GM18498 (cell line): Measurements from ENCODE around the gene HOTAIR.

ENCODE experiments used
- ATAC-seq: cut with Tn5 transposase; IDR thresholded peaks from one replicate; pipeline ENCODE4 v1.9.1; 2021; ENCODE audit warnings: mild to moderate bottlenecking, moderate library complexity; ENCODE audit not compliant: unreplicated experiment

HOTAIR gene

DNA sequence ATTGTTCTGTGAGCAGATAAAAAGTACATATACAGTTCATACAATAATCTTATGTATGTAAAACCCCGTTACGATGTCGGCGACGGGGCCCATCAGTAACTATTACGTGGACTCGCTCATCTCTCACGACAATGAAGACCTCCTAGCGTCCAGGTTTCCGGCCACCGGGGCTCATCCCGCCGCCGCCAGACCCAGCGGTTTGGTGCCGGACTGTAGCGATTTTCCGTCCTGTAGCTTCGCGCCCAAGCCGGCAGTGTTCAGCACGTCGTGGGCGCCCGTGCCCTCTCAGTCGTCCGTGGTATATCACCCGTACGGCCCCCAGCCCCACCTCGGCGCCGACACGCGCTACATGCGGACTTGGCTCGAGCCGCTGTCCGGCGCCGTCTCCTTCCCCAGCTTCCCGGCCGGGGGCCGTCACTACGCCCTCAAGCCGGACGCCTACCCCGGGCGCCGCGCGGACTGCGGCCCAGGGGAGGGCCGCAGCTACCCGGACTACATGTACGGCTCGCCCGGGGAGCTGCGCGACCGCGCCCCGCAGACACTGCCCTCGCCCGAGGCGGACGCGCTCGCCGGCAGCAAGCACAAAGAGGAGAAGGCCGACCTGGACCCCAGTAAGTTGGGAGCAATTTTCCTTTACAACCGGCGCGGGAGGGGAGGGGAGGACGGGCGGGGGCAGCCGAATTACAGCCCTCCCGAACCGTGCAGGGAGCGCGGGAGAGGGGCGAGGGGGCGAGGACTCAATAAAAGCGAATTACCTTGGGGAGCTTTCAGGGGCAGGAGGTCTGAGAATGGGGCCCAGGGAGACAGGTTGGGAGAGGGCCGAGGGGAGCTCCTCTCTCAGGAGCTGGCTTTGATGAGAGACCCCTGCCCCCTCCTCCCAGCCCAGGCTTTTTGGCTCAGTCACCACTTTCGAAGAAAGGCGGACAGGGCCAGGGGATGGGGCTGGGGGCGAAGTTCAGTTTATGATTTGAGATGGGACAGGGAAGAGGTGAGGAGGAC lies 25.7 kb upstream of the HOTAIR start, which contains the start of gene HOXC9:
TSS of gene HOXC9 (plus strand) at position 46 of the 999 bp plus-strand sequence. CDS start at position 74, 28 bp downstream.
- no peak for ATAC-seq

DNA sequence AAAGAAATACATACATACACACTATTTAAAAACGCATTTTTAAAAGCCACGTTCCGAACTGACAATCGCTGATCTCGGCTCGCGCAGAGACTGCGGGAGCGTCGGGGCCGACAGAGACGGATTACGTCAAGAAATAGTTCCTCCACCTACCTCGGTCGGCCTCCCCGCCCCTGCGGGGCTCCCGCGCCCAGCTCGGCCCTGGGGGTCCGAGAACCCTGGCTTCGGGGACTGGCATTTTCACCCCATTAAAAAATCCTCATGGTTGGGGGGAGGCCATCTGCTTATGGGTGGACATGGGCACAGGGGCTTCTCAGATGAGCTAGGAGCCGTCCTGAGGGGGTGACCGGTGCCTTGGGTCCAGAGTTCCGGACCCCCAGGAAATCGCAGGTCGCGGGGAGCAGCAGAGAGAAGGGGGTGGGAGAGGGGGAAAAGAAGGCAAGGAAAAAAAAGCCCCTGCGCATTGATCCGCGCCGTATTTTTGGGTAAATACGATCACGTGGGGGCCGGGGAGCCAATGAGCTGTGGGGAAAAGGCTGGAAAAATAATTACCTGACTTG lies 24.9 kb upstream of the HOTAIR start:
- no peak for ATAC-seq

DNA sequence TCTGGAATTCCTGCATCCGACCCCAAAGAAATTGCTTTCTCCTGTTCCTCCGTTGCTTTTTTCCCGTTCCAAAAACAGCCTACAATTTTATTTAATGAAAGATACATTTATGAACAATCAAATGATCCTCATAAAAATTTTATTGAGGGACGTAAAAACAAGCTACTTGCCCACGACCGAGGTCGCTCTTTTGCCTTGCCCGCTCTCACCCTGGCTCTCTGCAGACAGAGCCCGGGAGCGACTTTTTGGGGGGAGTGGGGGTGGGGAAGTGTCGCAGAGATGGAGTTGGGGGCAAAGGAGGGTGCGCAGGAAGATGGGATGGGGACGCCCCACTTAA lies 24.1 kb upstream of the HOTAIR start:
- ATAC-seq = no peak

DNA sequence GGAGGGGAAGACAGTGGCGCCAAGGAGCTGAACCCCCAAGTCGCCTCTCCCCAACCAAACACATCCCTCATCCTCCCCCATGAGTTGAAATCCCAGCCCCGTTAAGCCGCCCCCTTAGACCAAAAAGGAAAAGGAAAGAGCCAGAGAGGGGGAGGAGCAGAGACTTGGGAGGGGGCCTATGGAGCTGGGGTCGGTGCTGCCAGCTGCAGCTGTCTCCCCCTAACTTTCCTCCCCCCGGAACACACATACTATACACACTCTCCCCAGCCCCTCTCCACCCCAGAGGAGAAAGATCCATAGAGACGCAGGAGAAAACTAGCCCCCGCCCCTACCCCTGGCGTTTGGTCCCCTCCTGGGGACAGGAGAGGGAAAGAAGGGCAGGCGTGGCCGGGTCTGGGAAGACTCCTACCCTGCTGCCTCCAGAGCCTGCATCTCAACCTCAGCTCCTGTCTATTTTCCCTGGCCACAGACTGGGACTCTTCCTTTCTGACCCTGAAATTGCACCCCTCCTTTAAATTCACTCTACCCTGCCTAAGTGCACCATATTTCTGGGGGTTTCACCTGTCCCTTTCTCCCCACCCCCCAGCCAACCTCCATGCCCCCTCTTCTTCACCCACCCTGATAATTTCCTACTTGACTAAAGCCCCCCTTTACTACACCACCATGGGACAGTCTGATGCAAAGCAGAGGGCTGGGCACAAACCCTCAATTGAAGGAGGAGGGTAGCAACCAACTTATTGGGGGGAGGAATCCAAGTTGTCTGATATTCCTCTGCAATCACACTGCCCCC lies 23.6 kb upstream of the HOTAIR start:
- ATAC-seq = no peak

DNA sequence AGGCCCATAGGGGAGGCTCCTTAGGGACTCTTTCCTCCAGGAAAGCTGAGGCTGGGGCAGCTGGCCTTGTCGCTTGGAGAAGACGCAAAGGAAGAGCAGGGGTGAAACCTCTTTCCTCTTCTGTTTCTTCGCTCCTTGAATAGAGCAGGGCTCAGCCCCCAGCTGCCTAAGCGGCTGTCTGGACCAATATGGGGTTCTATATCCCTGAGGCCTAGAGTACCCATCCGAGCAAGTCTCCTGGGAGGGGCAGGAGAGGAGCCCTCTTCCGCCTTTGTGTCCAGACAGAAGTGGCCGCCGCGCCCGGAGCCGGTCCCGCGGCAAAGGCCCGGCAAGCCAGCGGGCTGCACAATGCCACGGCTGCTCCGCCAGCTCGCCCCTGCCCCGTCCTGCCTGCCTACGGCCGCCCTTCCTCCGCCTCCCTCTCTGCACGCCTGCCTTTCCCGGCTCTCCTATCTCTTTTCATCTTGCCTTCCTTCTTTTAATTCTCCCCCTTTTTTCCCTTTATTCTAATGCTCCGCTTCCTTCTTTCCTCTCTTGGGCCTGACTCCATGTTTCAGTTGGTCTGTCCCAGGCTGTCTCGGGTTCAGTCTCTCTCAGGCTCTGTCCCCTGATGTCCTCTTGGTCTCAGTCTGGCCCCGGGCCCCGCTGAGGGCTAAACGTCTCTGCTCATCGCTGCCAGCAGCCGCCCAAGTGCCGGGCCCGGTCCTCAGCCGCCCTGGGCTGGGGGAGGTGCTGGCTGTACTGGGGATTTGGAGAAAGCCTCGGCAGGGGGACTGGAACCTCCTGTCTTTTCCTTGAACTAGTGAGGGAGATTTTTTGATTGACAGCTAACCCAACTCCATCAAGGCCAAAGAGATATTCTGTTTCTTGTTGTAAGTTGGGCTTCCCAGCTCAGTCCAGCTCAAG lies 22.7 kb upstream of the HOTAIR start:
- no peak for ATAC-seq

DNA sequence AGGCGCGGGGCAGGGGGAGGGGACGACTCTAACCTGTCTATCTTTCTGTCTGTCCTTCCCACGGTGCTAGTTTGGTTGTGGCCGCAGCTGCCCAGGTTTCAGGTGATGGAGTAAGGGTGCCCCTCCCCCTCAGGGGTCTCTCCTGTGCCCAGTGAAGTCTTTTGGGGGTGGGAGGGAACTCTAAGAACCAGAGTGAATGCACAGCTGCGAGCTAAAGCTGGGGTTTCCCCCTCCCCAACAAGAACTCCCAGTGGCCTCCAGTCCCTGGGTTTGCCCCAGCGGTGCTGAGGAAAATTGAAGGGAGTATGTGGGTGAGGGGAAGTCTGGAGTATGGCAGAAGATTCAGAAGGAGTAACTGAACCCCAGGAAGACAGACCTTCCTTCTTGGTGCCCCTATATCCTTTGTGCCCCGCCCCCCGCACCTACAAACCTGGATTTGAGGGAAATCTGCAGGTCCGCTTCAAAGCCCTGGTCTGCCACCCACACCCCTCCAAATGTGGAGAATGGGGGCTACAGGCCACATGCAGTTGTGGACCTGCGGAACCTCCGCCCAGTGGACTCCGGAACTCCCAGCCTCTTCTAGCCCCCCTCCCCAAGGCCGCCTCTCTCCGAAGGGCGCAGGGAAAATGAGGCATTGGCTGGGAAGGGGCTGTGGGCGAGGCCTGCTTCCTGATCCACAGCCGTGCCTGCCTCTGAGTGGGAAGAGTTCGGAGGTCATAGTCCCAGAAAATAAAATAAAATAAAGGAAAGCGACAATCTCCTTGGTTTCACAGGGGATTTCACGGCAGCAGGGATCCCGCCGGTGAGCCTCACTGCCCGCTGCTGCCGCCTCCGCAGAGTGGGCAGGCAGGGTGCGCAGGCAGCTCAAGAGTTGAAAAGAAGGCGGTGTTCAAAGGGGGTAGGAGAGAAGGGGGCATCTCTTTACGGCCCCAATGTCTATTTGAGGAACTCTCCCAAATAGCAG lies 21.8 kb upstream of the HOTAIR start:
- no peak for ATAC-seq

DNA sequence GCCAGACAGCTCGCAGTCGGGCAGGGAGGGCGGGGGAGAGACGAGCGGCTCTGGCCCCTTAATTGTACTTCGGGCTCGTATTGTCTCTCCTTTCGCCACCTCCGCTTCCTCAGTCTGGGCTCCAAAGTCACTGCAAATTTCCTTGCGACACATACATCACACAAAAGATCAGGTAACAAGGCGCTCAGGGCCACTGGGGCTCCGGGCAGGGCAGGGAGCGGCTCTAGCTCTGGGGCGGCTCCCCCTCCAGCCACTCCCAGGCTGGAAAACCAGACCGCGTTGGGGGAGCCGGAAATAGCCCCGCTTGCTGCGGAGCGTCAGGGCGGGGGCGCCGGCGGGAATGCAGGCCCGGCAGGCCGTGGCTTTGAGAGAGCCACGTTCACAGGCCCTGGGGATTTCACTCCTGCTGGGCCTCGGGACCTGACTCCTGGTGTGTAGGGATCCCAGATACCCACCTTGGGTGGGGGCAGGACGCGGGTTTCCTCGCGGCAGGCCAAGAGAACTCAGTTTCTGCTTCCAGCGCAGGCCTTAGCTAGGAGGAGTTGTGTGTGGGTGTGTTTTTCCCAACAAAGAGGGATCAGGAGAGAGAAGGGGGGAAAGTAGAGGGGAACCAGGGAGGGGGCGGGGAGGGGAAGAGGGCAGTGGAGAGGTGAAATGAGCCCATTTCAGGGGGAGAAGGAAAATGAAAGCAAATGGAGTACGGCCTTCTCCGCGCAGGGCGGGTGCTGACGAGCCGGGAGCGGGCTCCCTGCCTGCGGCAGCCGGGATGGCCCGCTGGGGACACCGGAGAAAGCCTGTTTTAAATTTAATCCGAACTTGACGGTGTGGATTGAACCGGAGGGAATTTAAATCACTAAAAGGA lies 20.9 kb upstream of the HOTAIR start:
- no peak for ATAC-seq

DNA sequence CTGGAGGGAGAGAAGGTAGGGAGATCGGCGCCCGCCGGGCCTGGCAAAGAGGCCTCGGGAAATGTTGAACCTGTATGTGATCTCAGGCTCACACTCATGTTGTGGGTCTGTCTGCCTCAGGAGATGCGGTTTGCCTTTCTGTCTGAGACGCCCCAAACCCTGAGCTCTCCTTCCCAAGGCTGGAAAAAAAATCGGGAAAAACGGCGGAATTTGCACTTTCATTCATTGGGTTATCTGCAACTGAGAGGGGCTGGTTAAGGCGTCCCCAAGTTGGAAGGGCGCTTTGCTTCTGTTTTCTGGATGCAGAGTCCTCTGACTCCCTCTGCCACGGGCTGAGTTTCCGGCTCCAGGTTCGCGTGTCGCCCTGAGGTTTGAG lies 20.2 kb upstream of the HOTAIR start:
- no peak for ATAC-seq

DNA sequence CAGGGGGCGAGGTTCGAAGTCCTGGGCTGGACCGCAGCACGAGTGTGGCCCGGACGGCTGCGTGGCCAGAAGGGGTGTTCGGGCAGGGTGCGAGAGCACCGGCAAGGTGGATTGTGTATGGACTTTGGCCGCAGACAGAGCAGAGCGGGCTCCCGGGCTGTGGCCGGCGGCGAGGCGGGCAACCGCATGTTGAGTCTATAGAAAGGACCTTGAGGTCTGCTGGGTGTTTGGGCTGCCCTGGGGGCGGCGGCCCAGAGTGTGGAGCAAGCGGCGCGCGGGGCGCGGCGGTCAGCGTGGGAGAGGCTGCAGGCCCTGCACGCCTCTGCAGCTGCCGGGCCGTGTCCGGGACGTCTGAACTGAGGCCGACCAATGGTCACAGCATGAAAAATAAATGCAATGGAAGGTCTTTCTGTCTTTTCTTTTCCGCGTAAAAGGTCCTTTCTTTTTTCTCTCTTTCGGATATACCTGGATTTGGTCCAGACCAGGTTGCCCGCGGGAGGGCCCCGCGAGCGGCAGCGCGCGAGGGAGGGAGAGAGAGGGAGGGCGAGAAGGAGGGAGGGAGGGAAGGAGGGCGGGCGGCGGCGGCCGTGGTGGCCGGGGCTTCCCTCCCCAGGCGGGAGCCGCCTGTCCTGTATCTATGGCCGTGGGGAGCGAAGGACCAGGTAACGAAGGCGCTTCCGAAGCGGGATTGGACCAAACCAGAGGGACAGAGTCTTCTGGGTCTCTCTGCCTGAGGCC lies 19.7 kb upstream of the HOTAIR start:
- ATAC-seq = no peak

DNA sequence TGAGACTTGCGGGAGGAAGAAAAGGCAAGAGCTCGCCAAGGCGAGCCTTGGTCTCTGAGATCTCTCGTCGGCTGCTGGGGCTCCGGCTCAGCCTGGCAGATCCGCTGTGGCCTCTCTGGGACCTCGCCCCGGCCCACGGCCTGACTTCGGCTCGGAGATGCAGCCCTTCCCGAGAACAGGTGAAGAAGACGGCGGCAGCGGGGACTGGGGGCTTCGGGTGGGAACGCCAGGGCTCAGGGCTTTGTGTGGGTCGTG lies 19.2 kb upstream of the HOTAIR start:
- ATAC-seq = no peak

DNA sequence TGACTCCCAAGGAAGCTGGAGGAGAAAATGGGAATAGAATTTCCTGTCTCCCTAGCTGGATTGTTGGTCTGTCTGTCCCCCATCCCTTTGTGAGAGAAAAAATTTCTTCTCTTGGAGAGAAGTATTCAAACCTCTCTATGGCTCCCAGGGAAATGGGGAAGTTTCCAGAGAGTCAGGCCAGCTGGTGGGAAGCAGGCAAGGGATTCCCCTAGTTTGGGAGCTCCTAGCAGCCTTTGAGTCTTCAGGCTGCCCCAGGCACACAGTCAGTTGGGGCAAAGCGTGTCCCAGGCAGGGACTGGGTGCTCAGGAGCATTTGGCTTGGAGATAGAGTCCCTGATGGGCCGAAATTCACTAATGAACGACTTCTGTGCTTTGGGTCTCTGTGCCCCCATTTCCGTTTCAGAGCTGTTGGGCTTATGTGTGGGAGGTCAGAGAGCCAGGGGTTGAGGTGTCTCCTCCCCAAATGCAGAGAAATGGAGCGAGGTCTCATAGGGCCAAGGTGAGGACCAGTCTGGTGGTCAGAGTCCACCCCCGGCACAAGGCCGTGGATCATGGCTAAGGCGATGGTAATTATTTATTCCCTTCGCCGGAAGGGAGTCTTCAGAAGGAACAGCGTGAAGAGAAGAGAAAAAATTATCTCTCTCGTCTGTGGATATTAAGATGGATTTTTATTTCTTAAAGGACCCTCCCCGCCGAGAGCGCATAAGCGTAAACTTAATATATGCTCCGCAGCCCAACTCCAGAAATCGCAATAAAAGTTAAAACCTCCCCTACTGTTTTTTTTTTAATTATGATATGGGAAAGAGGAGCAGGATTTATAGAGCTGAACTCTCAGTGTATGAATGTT lies 18.6 kb upstream of the HOTAIR start:
- ATAC-seq = no peak

DNA sequence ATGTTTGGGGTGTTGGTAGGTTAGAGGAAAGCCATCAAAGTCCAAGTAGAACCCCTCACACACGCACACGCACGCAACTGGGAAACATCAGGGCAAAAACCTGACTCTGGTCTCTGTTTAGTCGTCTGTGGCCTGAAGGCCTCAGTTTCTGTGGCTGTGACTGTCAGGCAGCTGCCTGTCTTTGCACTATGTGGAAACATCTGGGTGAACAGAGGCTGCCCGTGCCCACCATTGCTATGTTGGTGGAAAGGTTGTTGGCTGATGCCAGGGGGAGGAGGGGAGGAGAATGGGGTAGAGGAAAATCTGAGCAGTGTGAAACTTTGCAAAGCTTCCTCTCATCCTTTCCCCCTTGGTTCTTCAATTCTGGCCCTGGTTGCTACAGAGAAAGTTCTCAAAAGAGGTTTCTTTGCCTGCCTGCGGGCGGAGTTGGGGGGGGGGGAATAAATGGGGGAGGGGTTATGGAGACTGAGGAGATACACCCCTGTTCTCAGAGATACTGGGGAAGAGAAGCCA lies 17.7 kb upstream of the HOTAIR start:
- no peak for ATAC-seq

DNA sequence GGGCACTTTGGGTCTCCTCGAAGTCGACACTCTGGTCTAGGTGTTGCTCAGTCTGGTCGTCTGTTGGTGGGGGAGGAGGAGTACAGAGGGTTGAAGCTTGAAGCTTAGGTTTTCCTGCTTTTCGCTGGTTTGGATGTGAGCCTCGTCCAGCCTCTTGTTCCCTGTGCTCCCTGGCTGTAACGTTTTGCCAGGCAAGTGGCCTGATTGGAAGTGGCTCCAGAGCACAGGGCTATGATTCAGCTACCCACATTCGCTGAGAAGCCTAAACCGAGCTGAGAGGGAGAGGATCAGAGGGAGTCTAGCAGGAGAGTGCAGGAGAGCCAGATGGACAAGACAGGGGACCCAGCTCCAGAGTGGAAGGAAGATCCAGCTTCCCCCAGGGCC lies 16.3 kb upstream of the HOTAIR start:
- no peak for ATAC-seq

DNA sequence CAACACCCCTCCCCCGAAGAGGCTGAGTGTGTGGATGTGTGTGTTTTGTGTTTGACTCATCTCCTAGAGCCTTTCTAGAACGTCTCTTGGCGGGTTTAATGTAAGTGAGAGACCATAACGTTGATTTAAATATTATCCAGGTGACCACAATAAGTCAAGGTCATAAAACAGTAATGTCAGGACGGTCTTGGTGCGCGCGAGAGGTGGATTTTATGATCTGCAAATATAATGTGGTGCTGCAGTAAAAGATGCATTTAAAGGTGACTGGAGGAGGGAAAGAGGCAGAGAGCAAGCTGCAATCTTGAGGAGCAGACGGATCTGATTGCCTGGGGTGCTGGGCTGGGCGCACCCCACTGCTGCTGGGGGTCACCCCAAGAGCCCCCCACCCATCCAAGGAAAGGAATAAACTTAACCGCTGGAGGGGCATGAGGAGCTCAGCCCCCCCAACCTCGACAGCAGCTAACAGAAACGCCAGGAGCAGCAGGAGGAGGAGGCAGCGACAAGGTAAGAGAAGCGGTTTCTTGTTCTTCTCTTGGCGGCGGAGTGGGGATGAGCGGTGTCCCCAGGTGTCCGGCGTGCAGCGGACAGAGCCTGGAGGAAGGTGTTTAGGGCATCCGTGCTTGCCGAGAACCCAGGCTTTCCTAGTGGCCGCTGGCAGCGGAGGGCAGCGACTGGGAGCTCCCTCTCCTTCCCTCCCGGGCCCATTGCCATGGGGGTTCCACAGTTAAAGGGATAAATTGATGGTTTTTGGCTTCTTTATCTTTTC lies 15.7 kb upstream of the HOTAIR start:
- ATAC-seq = no peak

DNA sequence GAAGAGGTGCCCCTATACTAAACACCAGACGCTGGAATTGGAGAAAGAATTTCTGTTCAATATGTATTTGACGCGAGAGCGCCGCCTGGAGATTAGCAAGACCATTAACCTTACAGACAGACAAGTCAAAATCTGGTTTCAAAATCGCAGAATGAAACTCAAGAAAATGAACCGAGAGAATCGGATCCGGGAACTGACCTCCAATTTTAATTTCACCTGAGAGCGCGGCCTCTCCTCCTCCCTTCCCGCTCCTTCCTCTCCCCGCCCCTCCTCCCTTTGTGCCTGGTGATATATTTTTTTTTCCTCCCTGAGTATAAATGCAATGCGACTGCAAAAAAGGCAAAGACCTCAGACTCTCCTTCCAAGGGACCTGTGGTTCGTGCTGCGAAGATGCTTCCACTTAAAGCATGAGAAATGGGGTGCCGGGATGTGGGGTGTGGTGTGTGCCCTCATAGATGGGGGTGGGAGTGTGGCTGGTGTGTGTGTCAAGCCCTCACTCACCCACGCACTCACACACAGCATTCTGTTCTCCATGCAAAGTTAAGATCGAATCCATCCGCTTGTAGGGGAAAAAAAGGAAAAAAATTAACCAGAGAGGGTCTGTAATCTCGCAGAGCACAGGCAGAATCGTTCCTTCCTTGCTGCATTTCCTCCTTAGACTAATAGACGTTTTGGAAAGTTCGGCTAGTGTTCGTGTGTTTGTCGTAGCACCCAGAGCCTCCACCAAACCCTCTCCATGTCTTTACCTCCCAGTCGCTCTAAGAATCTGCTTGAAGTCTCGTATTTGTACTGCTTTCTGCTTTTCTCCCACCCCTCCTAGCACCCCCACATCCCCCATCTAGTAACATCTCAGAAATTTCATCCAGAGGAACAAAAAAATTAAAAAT lies 14.7 kb upstream of the HOTAIR start:
- ATAC-seq = no peak
